DMS79 treated with DMSO at 0.1 percent for 48 hours (cell line): ENCODE measurements around the gene PAGE4.

Source experiments
- DNase-seq: peaks from one replicate; lab custom pipeline; 2025; lab: John Stamatoyannopoulos, UW

Gene PAGE4

GRCh38 chrX:49876750-49877149 lies 47.6 kb downstream of the PAGE4 start:
- DNase-seq = no peak

GRCh38 chrX:49877397-49878101 lies 48.4 kb downstream of the PAGE4 start:
- DNase-seq = no peak

DNA sequence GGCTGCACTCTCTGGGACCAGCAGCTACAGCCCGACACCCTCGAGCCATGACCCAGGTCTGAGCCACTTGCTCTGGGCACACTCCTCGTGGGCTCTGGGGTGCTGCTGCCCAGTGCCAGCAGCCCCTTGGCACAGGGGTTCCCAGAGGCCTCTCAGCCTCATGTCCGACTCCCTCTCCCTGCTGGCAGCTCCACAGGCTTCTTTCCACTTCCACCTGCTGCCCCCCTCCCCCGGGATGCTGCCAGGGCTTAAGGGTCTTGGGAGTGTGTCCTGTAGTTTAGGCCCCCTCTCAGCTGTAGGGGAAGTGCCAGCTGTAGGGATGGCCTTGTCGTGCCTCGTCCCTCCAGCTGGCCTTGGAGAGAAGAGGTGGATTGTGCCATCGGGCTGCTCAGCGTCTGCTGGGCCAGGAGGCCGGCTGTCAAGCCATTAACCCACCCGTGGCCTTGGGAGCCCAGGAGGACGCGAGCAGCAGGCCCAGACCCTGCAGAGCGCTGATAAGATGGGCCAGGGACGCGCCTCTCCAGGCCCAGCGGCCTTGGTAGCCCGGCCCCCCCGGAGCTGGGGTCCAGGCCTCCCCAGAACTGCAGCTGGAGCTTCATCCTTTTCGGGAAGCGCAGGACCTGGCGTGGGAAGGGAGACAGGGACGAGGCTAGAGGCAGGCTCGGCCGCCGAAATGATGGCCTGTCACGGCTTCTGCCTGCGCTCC lies 49.2 kb downstream of the PAGE4 start:
- DNase-seq = no peak

- peak; percentile 66 for DNase-seq
Measured at GRCh38 chrX:49878834-49879655, 49.9 kb downstream of the PAGE4 start, which contains the start of gene USP27X. Gene USP27X (plus strand): TSS chrX:49879484. CDS start chrX:49880308, 824 bp downstream.

DNA sequence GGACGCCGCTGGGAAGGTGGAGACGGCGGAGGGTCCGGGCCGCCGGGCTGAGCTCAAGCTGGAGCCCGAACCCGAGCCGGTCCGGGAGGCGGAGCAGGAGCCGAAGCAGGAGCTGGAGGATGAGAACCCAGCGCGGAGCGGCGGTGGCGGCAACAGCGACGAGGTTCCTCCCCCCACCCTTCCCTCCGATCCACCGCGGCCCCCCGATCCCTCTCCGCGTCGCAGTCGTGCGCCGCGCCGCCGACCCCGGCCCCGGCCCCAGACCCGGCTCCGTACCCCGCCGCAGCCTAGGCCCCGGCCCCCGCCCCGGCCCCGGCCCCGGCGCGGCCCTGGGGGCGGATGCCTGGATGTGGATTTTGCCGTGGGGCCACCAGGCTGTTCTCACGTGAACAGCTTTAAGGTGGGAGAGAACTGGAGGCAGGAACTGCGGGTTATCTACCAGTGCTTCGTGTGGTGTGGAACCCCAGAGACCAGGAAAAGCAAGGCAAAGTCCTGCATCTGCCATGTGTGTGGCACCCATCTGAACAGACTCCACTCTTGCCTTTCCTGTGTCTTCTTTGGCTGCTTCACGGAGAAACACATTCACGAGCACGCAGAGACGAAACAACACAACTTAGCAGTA lies 50.7 kb downstream of the PAGE4 start:
- no peak for DNase-seq

- no peak for DNase-seq
Measured at GRCh38 chrX:49880668-49881067, 51.6 kb downstream of the PAGE4 start.
